Spleen (tissue), 7 donors: ENCODE measurements around the gene AQP12A.

Source experiments
- POLR2A ChIP-seq, 3 donors: fragments of 450-650 bp; IDR thresholded peaks; one replicate each; pipeline ENCODE4 v1.5.1; 2017; ENCODE audit warnings: antibody characterized with exemption in 3 of 3, mild to moderate bottlenecking in 1 of 3
- POLR2AphosphoS5 ChIP-seq, 3 donors: sonication (generic); formaldehyde crosslinking; IDR thresholded peaks; one replicate each; pipeline ENCODE4 v1.5.1; 2017; ENCODE audit warnings: antibody characterized with exemption in 3 of 3
- TF ChIP-seq, protein P1 (sequence below), 11 experiments: fragments of 200-600 bp in 7 of 11; fragments of 450-650 bp in 4 of 11; sonication (generic) in 4 of 11; IDR thresholded peaks in 8 of 11; conservative IDR thresholded peaks in 3 of 11; 1 replicate in 7 of 11; 2 replicates in 4 of 11; pipeline versions ENCODE4 v1.4.0 to v1.8.0; 2016 to 2021; ENCODE audit warnings: antibody characterized with exemption in 11 of 11, inconsistent platforms in 4 of 11, mild to moderate bottlenecking in 1 of 11
- donor health status: DM: no; HTN: no; CAD: no; lungs with moderate emphysema.
- donor health status: DM: no; HTN: no; CAD: no.
- donor health status: DM: no; HTN: no; CAD: no.

DNA sequence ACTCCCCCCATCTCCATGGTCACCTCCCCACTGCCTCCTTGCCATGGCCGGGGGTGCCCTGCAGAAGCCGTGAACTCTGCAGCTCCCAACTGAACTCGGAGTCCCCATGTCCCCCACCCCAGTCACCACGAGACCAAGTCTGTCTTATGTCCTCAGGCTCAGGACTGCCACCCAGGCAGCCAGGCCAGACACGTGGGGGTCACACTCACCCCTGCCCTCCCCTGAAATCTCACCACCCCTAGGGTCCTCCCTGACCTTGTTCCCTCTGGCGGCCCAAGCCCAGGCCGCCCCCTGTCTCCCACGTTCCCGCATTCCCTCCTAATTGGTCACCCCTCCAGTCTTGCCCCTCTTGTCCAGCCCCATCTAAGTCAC lies 11.0 kb downstream of the AQP12A start:
- TF ChIP-seq, protein P1, sequence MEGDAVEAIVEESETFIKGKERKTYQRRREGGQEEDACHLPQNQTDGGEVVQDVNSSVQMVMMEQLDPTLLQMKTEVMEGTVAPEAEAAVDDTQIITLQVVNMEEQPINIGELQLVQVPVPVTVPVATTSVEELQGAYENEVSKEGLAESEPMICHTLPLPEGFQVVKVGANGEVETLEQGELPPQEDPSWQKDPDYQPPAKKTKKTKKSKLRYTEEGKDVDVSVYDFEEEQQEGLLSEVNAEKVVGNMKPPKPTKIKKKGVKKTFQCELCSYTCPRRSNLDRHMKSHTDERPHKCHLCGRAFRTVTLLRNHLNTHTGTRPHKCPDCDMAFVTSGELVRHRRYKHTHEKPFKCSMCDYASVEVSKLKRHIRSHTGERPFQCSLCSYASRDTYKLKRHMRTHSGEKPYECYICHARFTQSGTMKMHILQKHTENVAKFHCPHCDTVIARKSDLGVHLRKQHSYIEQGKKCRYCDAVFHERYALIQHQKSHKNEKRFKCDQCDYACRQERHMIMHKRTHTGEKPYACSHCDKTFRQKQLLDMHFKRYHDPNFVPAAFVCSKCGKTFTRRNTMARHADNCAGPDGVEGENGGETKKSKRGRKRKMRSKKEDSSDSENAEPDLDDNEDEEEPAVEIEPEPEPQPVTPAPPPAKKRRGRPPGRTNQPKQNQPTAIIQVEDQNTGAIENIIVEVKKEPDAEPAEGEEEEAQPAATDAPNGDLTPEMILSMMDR (IDR thresholded peaks at IDR 0.05 in 8 of 11, conservative IDR thresholded peaks at IDR 0.05 in 3 of 11), result no peak
- TF ChIP-seq POLR2AphosphoS5 (IDR thresholded peaks at IDR 0.05) (no peak), POLR2A (IDR thresholded peaks at IDR 0.05) (no peak)
